Prostate gland (tissue), 2 donors: Measurements from ENCODE around the gene ELL3. TPM values are rescaled to one million over a fixed set of nuclear protein-coding genes. Genes with fewer than 3 reads are reported as not detected.

Source experiments
- DNase-seq: peaks from one replicate; pipeline ENCODE4 v3.0.0-alpha.2; 2019; ENCODE audit warnings: low spot score
- H3K27ac ChIP-seq, 2 donors: fragments of 200-600 bp; sonication (generic); 2 replicates each; pipeline ENCODE4 v1.5.1; 2017 to 2019
- H3K27me3 ChIP-seq: fragments of 200-600 bp; sonication (generic); replicated peaks from 2 replicates; pipeline ENCODE4 v1.5.1; 2019; ENCODE audit not compliant: insufficient read depth
- H3K36me3 ChIP-seq, 2 donors: fragments of 200-600 bp; sonication (generic); 1 replicate in 1 of 2; 2 replicates in 1 of 2; pipeline versions ENCODE4 v1.5.1 to v1.8.1; 2017 to 2019
- H3K4me1 ChIP-seq: fragments of 200-600 bp; sonication (generic); replicated peaks from 2 replicates; pipeline ENCODE4 v1.5.1; 2019
- H3K4me3 ChIP-seq, 2 donors: fragments of 200-600 bp; sonication (generic); 2 replicates each; pipeline ENCODE4 v1.5.1; 2017 to 2019
- H3K9me3 ChIP-seq: fragments of 200-600 bp; sonication (generic); 2 replicates; pipeline ENCODE4 v1.5.1; 2017
- POLR2A ChIP-seq: fragments of 450-650 bp; IDR thresholded peaks from one replicate; pipeline ENCODE4 v1.6.1; 2016; ENCODE audit warnings: antibody characterized with exemption, mild to moderate bottlenecking
- POLR2AphosphoS5 ChIP-seq: sonication (generic); formaldehyde crosslinking; IDR thresholded peaks from one replicate; pipeline ENCODE4 v1.6.1; 2017; ENCODE audit warnings: antibody characterized with exemption
- WGBS: methylation state at CpG from one replicate; pipeline ENCODE4 v1.1.5; 2018; 5-methylcytosine and 5-hydroxymethylcytosine counted together
- intact Hi-C: fragments of 100-400 bp; cut with DNase I; formaldehyde crosslinking; loops from one replicate; pipeline ENCODE4 v1.14.2; 2022
- microRNA counts, 2 donors: library from miRNA; unstranded; fragments of <30 nt; microRNA quantifications; one replicate each; lab custom pipeline; 2016 to 2017
- microRNA-seq: library from miRNA; unstranded; fragments of <30 nt; microRNA quantifications from one replicate; pipeline ENCODE4, GENCODE V29; 2016
- small RNA-seq, 2 donors: library from RNA; depleted of rRNA; stranded (forward); fragments of <200 nt; gene quantifications; one replicate each; pipeline ENCODE3, GENCODE V24; 2016
- total RNA-seq, 2 donors: library from RNA; depleted of rRNA; stranded (reverse); fragments of >200 nt; gene quantifications; one replicate each; pipeline ENCODE4 v1.1.0, GENCODE V29; 2016
- TF ChIP-seq, protein P1 (sequence below), 4 experiments: fragments of 200-600 bp in 2 of 4; fragments of 450-650 bp in 2 of 4; sonication (generic) in 2 of 4; IDR thresholded peaks; 1 replicate in 3 of 4; 2 replicates in 1 of 4; pipeline ENCODE4 v1.5.1; 2016 to 2019; ENCODE audit warnings: antibody characterized with exemption in 4 of 4, mild to moderate bottlenecking in 2 of 4, moderate library complexity in 2 of 4

Gene ELL3
- total RNA-seq, 2 donors from 2014 or later: 4.7 to 7.7 TPM

DNA sequence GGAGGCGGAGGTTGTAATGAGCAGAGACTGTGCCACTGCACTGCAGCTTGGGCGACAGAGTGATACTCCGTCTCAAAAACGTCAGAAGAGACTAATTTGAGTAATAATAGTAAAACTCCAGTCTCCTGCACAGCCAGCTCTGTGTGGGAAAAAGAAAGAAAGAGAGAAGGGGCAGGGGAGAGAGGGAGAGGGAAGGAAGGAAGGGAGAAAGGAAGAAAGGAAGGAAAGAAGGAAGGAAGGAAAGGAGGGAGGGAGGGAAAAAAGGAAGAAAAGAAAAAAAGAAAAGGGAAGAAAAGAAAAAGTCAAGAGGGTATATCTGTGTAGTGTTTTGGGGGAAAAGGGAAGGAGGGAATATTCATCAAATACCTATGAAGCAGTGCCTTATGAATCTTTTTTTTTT lies 53.6 kb downstream of the ELL3 start:
- no peaks in the 10 kb centered on the region for H3K36me3 ChIP-seq
- 74% methylated on average over 4 of the region's 4 CpGs for WGBS
- TF ChIP-seq POLR2AphosphoS5 (no peak), POLR2A (no peak)
- TF ChIP-seq, protein P1, sequence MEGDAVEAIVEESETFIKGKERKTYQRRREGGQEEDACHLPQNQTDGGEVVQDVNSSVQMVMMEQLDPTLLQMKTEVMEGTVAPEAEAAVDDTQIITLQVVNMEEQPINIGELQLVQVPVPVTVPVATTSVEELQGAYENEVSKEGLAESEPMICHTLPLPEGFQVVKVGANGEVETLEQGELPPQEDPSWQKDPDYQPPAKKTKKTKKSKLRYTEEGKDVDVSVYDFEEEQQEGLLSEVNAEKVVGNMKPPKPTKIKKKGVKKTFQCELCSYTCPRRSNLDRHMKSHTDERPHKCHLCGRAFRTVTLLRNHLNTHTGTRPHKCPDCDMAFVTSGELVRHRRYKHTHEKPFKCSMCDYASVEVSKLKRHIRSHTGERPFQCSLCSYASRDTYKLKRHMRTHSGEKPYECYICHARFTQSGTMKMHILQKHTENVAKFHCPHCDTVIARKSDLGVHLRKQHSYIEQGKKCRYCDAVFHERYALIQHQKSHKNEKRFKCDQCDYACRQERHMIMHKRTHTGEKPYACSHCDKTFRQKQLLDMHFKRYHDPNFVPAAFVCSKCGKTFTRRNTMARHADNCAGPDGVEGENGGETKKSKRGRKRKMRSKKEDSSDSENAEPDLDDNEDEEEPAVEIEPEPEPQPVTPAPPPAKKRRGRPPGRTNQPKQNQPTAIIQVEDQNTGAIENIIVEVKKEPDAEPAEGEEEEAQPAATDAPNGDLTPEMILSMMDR (IDR thresholded peaks at IDR 0.05): no peak
- H3K4me1 ChIP-seq: no peaks in the 10 kb centered on the region
- DNase-seq: no peak
- no peak overlapping the region for H3K4me3 ChIP-seq
- intact Hi-C loops: no loop called here
- no peaks in the 10 kb centered on the region for H3K27me3 ChIP-seq
- H3K27ac ChIP-seq: no peak overlapping the region
- H3K9me3 ChIP-seq: no peaks in the 10 kb centered on the region

MicroRNAs within 50 kb of the gene (microRNA counts, 767-probe panel; counts per million panel counts)
- 0 to 431 counts per million in 2 donors for microRNA hsa-miR-1282 (lab: Ali Mortazavi, UCI)

Small RNA genes lying within 50 kb of the gene (microRNA-seq; reads per million reads assigned to microRNA genes)
- not detected for gene MIR1282

Small RNA genes lying within 50 kb of the gene (small RNA-seq; reads per million reads assigned to genes)
- 0 reads per million in 2 donors for gene MIR1282
- gene RNU6-354P: 0 reads per million in 2 donors

Other genes starting within 250 kb of the ELL3 start
- gene PPIP5K1, start 186.8 kb downstream of the ELL3 start, total RNA-seq: 10 to 100 TPM; 19.0 to 58.4 TPM
- gene CKMT1B, start 182.9 kb downstream of the ELL3 start, total RNA-seq: 10 to 100 TPM in 1 of 2 donors, 1 to 10 TPM in 1; 3.5 to 18.9 TPM
- gene STRC, start 158.2 kb downstream of the ELL3 start, total RNA-seq: 1 to 10 TPM; 1.3 to 3.5 TPM
- gene CATSPER2, start 128.1 kb downstream of the ELL3 start, total RNA-seq: 10 to 100 TPM in 1 of 2 donors, 1 to 10 TPM in 1; 3.5 to 10.1 TPM
- 1 to 10 TPM; 4.6 to 4.8 TPM for gene CKMT1A, start 83.1 kb downstream of the ELL3 start, total RNA-seq
- gene PDIA3, start 30.5 kb downstream of the ELL3 start, total RNA-seq: 100 to 1,000 TPM; 172 to 432 TPM
- 1,000 to 10,000 TPM in 1 of 2 donors, 100 to 1,000 TPM in 1; 966 to 1,595 TPM for gene SERF2, start 15.4 kb upstream of the ELL3 start, total RNA-seq
- 1 to 10 TPM in 1 of 2 donors, not detected in 1; 3.9 TPM for gene SERINC4, start 23.3 kb upstream of the ELL3 start, total RNA-seq
- 10 to 100 TPM; 10.9 to 19.9 TPM for gene HYPK, start 23.6 kb upstream of the ELL3 start, total RNA-seq
- 10 to 100 TPM; 19.3 to 27.5 TPM for gene MFAP1, start 47.7 kb upstream of the ELL3 start, total RNA-seq
- 1 to 10 TPM; 2.7 to 4.9 TPM for gene WDR76, start 50.0 kb upstream of the ELL3 start, total RNA-seq